Liver (tissue), 9 donors: Measurements from ENCODE around the gene DMRT1. TPM values are rescaled to one million over a fixed set of nuclear protein-coding genes. Genes with fewer than 3 reads are reported as not detected.

ENCODE experiments used
- DNase-seq: peaks from one replicate; pipeline ENCODE4 v3.0.0-alpha.2; 2017; ENCODE audit warnings: low spot score
- H3K27ac ChIP-seq, 2 donors: one replicate each; pipeline ENCODE4 v1.7.0; 2013; ENCODE audit warnings: inconsistent platforms in 2 of 2, low read length in 2 of 2, control low read depth in 1 of 2, low read depth in 1 of 2, mild to moderate bottlenecking in 1 of 2
- H3K27me3 ChIP-seq, 4 donors: one replicate each; pipeline versions ENCODE4 v1.6.1 to v1.7.0; 2013; ENCODE audit warnings: low read length in 3 of 4, inconsistent platforms in 1 of 4, mild to moderate bottlenecking in 1 of 4, moderate library complexity in 1 of 4; ENCODE audit not compliant: control insufficient read depth in 4 of 4, insufficient read depth in 4 of 4
- H3K36me3 ChIP-seq, 4 donors: one replicate each; pipeline versions ENCODE4 v1.6.1 to v1.7.0; 2013; ENCODE audit warnings: low read length in 3 of 4, mild to moderate bottlenecking in 3 of 4, low read depth in 1 of 4, moderate library complexity in 1 of 4; ENCODE audit not compliant: control insufficient read depth in 4 of 4, insufficient read depth in 3 of 4
- H3K4me1 ChIP-seq, 4 donors: one replicate each; pipeline versions ENCODE4 v1.6.1 to v1.7.0; 2013; ENCODE audit warnings: low read length in 3 of 4, mild to moderate bottlenecking in 3 of 4, moderate library complexity in 1 of 4; ENCODE audit not compliant: control insufficient read depth in 4 of 4, insufficient read depth in 4 of 4
- H3K4me3 ChIP-seq, 3 donors: one replicate each; pipeline versions ENCODE4 v1.6.1 to v1.7.0; 2013; ENCODE audit warnings: low read length in 3 of 3, control low read depth in 1 of 3, low read depth in 1 of 3, mild to moderate bottlenecking in 1 of 3
- H3K9ac ChIP-seq, 2 donors: one replicate each; pipeline ENCODE4 v1.7.0; 2013; ENCODE audit warnings: low read length in 2 of 2, mild to moderate bottlenecking in 2 of 2, moderate library complexity in 2 of 2, control low read depth in 1 of 2, low read depth in 1 of 2
- H3K9me3 ChIP-seq, 4 donors: one replicate each; pipeline versions ENCODE4 v1.6.1 to v1.7.0; 2013; ENCODE audit warnings: low read length in 3 of 4; ENCODE audit not compliant: control insufficient read depth in 4 of 4
- CTCF ChIP-seq: fragments of 150-350 bp; IDR thresholded peaks from 2 replicates; pipeline ENCODE4 v1.5.1; 2017; ENCODE audit warnings: improper control_type of control experiment, low read depth, low read length; ENCODE audit not compliant: missing input control
- EGR1 ChIP-seq, 2 donors: IDR thresholded peaks; 2 replicates each; pipeline ENCODE4 v1.6.1; 2016 to 2018; ENCODE audit warnings: antibody characterized with exemption in 2 of 2, low read depth in 2 of 2
- FOXA1 ChIP-seq: IDR thresholded peaks from 2 replicates; pipeline ENCODE4 v1.6.1; 2016; ENCODE audit warnings: antibody characterized with exemption
- GABPA ChIP-seq, 2 donors: IDR thresholded peaks in 1 of 2; conservative IDR thresholded peaks in 1 of 2; 2 replicates each; pipeline ENCODE4 v1.6.1; 2016; ENCODE audit warnings: antibody characterized with exemption in 2 of 2, mild to moderate bottlenecking in 1 of 2, moderate library complexity in 1 of 2
- HNF4A ChIP-seq, 2 donors: conservative IDR thresholded peaks; 2 replicates each; pipeline ENCODE4 v1.6.1; 2016; ENCODE audit warnings: antibody characterized with exemption in 2 of 2, mild to moderate bottlenecking in 2 of 2
- HNF4G ChIP-seq: IDR thresholded peaks from 2 replicates; pipeline ENCODE4 v1.6.1; 2016; ENCODE audit warnings: antibody characterized with exemption
- JUND ChIP-seq, 2 donors: IDR thresholded peaks; 2 replicates each; pipeline ENCODE4 v1.6.1; 2016; ENCODE audit warnings: antibody characterized with exemption in 2 of 2
- MAX ChIP-seq: IDR thresholded peaks from 2 replicates; pipeline ENCODE4 v1.6.1; 2016; ENCODE audit warnings: antibody characterized with exemption
- NR2F2 ChIP-seq: IDR thresholded peaks from 2 replicates; pipeline ENCODE4 v1.6.1; 2016; ENCODE audit warnings: antibody characterized with exemption
- RAD21 ChIP-seq, 2 donors: IDR thresholded peaks; 2 replicates each; pipeline ENCODE4 v1.6.1; 2016; ENCODE audit warnings: antibody characterized with exemption in 2 of 2, mild to moderate bottlenecking in 2 of 2
- YY1 ChIP-seq: IDR thresholded peaks from 2 replicates; pipeline ENCODE4 v1.6.1; 2016; ENCODE audit warnings: antibody characterized with exemption, mild to moderate bottlenecking
- WGBS: extraction: QIAGEN DNeasy Blood & Tissue Kit; methylation state at CpG from one replicate; pipeline ENCODE4 v1.1.7; 2013; 5-methylcytosine and 5-hydroxymethylcytosine counted together
- polyA plus RNA-seq, 2 donors: library from polyadenylated mRNA; stranded (reverse) in 1 of 2; unstranded in 1 of 2; fragments of 200-250 nt in 1 of 2; fragments of >200 nt in 1 of 2; fragmentation: Nextera tagmentation in 1 of 2; extraction: Ambion mirVana in 1 of 2; gene quantifications; one replicate each; pipeline versions ENCODE4 v1.2.1 to v1.2.3, GENCODE V29; 2013 to 2015
- total RNA-seq, 2 donors: library from RNA; depleted of rRNA; stranded (reverse); fragments of >200 nt; gene quantifications; one replicate each; pipeline ENCODE4 v1.2.3, GENCODE V29; 2014
- TF ChIP-seq, protein P1 (sequence below): IDR thresholded peaks from 2 replicates; pipeline ENCODE4 v1.6.1; 2016; ENCODE audit warnings: antibody characterized with exemption, mild to moderate bottlenecking
- TF ChIP-seq, protein P2 (sequence below): IDR thresholded peaks from 2 replicates; pipeline ENCODE4 v1.6.1; 2016; ENCODE audit warnings: antibody characterized with exemption
- TF ChIP-seq, protein P3 (sequence below): IDR thresholded peaks from 2 replicates; pipeline ENCODE4 v1.6.1; 2016; ENCODE audit warnings: antibody characterized with exemption
- donor health status: healthy.
- donor health status: healthy.
- donor health status: healthy.
- donor health status: healthy.
- donor health status: healthy.

DMRT1 gene
- total and polyA plus RNA-seq, 4 donors, result not detected

- Histone ChIP-seq H3K27ac (no peak overlapping the region), H3K4me3 (no peak overlapping the region), H3K9me3 (no peaks in the 10 kb centered on the region), H3K36me3 (no peaks in the 10 kb centered on the region), H3K27me3 (peaks cover 0 to 4% (median 0%) of the 10 kb centered on the region in 4 donors), H3K9ac (no peak overlapping the region), H3K4me1 (no peaks in the 10 kb centered on the region)
- 71% methylated on average over 10 of the region's 10 CpGs for WGBS
- no peak for DNase-seq
- TF ChIP-seq RAD21 (IDR thresholded peaks at IDR 0.05), result no peak
- no peak for TF ChIP-seq NR2F2
- TF ChIP-seq GABPA (IDR thresholded peaks at IDR 0.05 in 1 of 2, conservative IDR thresholded peaks at IDR 0.05 in 1 of 2), result no peak
- TF ChIP-seq MAX, result no peak
- TF ChIP-seq, protein P1, sequence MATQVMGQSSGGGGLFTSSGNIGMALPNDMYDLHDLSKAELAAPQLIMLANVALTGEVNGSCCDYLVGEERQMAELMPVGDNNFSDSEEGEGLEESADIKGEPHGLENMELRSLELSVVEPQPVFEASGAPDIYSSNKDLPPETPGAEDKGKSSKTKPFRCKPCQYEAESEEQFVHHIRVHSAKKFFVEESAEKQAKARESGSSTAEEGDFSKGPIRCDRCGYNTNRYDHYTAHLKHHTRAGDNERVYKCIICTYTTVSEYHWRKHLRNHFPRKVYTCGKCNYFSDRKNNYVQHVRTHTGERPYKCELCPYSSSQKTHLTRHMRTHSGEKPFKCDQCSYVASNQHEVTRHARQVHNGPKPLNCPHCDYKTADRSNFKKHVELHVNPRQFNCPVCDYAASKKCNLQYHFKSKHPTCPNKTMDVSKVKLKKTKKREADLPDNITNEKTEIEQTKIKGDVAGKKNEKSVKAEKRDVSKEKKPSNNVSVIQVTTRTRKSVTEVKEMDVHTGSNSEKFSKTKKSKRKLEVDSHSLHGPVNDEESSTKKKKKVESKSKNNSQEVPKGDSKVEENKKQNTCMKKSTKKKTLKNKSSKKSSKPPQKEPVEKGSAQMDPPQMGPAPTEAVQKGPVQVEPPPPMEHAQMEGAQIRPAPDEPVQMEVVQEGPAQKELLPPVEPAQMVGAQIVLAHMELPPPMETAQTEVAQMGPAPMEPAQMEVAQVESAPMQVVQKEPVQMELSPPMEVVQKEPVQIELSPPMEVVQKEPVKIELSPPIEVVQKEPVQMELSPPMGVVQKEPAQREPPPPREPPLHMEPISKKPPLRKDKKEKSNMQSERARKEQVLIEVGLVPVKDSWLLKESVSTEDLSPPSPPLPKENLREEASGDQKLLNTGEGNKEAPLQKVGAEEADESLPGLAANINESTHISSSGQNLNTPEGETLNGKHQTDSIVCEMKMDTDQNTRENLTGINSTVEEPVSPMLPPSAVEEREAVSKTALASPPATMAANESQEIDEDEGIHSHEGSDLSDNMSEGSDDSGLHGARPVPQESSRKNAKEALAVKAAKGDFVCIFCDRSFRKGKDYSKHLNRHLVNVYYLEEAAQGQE, result no peak
These were observed 33.8 kb downstream of the DMRT1 start for GRCh38 chr9:875119-875962.

- no peak overlapping the region for H3K27ac ChIP-seq
- H3K27me3 ChIP-seq, result peaks cover 0 to 4% (median 0%) of the 10 kb centered on the region in 4 donors
- H3K9ac ChIP-seq, result no peak overlapping the region
- no peak for DNase-seq
- H3K4me3 ChIP-seq, result no peak overlapping the region
- no peaks in the 10 kb centered on the region for H3K4me1 ChIP-seq
- TF ChIP-seq FOXA1, result no peak
- TF ChIP-seq RAD21 (IDR thresholded peaks at IDR 0.05), result no peak
- TF ChIP-seq HNF4A (conservative IDR thresholded peaks at IDR 0.05), result no peak
- TF ChIP-seq EGR1 (IDR thresholded peaks at IDR 0.05; ENCODE audit: low read depth in 2 of 2), result no peak
- TF ChIP-seq, protein P2, sequence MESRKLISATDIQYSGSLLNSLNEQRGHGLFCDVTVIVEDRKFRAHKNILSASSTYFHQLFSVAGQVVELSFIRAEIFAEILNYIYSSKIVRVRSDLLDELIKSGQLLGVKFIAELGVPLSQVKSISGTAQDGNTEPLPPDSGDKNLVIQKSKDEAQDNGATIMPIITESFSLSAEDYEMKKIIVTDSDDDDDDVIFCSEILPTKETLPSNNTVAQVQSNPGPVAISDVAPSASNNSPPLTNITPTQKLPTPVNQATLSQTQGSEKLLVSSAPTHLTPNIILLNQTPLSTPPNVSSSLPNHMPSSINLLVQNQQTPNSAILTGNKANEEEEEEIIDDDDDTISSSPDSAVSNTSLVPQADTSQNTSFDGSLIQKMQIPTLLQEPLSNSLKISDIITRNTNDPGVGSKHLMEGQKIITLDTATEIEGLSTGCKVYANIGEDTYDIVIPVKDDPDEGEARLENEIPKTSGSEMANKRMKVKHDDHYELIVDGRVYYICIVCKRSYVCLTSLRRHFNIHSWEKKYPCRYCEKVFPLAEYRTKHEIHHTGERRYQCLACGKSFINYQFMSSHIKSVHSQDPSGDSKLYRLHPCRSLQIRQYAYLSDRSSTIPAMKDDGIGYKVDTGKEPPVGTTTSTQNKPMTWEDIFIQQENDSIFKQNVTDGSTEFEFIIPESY, result no peak
- no peak for TF ChIP-seq MAX
- TF ChIP-seq JUND (IDR thresholded peaks at IDR 0.05), result no peak
- TF ChIP-seq CTCF, result no peak
- TF ChIP-seq HNF4G, result no peak
- no peak for TF ChIP-seq YY1
- TF ChIP-seq, protein P3, sequence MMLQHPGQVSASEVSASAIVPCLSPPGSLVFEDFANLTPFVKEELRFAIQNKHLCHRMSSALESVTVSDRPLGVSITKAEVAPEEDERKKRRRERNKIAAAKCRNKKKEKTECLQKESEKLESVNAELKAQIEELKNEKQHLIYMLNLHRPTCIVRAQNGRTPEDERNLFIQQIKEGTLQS, result no peak
- no peaks in the 10 kb centered on the region for H3K36me3 ChIP-seq
- WGBS, result 78% methylated on average over 4 of the region's 4 CpGs
- no peaks in the 10 kb centered on the region for H3K9me3 ChIP-seq
These were observed 34.9 kb downstream of the DMRT1 start for GRCh38 chr9:876425-876824.
